T-helper 2 cell treated with Interferon-gamma antibody and Interleukin-4, amounts not matched to agents 100 ng/mL and 5 ng/mL, for 36 hours (primary cell): ENCODE data around the gene CSTF2T. TPM values are rescaled to one million over a fixed set of nuclear protein-coding genes. Genes with fewer than 3 reads are reported as not detected.

Experiments used
- intact Hi-C: fragments of 100-400 bp; cut with micrococcal nuclease; formaldehyde crosslinking; loops from one replicate; pipeline ENCODE4 v1.15.1; 2023
- total RNA-seq: library from RNA; stranded (reverse); gene quantifications from 2 replicates; pipeline ENCODE4 v1.2.3, GENCODE V29; 2022

Gene CSTF2T, protein sequence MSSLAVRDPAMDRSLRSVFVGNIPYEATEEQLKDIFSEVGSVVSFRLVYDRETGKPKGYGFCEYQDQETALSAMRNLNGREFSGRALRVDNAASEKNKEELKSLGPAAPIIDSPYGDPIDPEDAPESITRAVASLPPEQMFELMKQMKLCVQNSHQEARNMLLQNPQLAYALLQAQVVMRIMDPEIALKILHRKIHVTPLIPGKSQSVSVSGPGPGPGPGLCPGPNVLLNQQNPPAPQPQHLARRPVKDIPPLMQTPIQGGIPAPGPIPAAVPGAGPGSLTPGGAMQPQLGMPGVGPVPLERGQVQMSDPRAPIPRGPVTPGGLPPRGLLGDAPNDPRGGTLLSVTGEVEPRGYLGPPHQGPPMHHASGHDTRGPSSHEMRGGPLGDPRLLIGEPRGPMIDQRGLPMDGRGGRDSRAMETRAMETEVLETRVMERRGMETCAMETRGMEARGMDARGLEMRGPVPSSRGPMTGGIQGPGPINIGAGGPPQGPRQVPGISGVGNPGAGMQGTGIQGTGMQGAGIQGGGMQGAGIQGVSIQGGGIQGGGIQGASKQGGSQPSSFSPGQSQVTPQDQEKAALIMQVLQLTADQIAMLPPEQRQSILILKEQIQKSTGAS
- total RNA-seq, result 46.3 and 46.5 TPM in 2 replicates

- intact Hi-C loops, result loop anchor here (1.0 to 2.0 kb wide), 2 partner anchors 8 to 179 kb away; no protein-coding TSS in a partner anchor
Measured at GRCh38 chr10:51699475-51700227, at the start of gene CSTF2T. CSTF2T (minus strand) TSS chr10:51699595; CDS start chr10:51699549, 46 bp downstream.

DNA sequence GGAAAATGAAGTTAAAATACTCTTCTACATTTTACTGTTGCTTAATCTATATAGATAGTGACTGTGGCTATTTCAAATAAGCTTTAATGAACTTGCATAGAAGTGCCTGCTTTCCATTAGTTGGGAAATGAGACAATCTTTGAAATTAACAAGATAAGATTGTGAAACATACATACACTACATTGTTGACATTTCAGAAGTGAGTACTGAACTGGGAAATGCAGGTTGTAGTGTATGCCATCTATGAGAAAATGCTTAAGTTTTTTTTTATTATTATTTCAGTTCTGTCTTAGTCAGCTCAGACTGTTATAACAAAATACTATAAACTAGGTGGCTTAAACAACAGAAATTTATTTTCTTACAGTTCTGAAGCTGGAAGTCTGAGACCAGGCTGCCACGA lies 49.6 kb upstream of the CSTF2T start:
- intact Hi-C loops, result no loop called here

- intact Hi-C loops, result no loop called here
Measured at GRCh38 chr10:51747216-51747615, 47.8 kb upstream of the CSTF2T start.

GRCh38 chr10:51745397-51745796 lies 46.0 kb upstream of the CSTF2T start:
- intact Hi-C loops, result no loop called here

DNA sequence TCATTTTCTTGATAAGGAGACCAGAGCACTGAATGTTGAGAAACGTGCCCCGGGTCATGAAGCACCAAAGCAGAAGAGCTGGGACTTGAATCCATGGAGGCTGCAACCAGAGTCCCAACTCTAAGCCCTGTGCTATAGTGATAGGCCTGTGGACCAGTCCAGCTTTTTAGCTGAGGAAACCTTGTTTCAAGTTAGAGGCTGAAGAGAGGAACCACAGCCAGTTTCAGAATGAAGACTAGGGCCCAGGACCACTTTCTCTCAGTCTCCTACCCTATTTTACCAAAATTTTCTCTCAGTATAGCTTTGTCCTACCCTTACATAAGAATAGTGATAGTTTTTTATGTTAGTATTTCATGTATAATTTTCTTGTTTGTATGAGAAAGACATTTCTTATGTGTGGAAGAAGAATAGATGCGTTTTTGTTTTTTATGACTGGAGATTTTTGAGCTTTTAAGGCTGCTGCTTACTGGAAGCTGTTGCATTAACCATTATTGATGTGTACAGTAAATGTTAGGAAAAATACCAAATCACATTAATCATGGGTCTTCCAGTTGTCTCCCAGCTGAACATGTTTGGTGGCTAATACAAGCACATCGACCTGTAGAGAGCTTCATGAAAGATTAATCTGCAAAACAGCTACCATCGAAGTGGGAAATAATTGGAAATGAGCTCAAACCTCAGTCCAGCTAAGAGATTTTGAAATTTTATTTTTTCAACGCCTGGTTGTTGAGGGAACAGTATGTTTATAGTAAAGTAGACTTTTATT lies 45.0 kb upstream of the CSTF2T start:
- intact Hi-C loops, result no loop called here

GRCh38 chr10:51743146-51743545 lies 43.8 kb upstream of the CSTF2T start:
- intact Hi-C loops, result no loop called here

DNA sequence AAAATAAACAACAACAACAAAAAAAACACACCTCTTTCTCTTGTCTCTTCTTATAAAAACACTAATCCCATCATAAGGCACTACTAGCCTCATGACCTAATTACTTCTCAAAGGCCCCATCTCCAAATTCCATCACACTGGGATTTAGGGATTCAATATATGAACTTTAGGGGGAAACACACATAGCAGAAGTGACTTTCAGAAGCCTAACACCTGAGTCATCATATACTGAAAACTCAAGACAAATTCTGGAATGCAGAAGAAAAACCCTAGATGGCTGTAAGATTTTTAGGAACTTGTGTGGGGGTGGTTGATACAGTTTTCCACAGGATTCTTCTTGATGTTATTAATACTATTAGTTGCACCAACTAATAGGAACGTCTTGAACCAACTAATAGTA lies 33.7 kb upstream of the CSTF2T start:
- intact Hi-C loops, result no loop called here

DNA sequence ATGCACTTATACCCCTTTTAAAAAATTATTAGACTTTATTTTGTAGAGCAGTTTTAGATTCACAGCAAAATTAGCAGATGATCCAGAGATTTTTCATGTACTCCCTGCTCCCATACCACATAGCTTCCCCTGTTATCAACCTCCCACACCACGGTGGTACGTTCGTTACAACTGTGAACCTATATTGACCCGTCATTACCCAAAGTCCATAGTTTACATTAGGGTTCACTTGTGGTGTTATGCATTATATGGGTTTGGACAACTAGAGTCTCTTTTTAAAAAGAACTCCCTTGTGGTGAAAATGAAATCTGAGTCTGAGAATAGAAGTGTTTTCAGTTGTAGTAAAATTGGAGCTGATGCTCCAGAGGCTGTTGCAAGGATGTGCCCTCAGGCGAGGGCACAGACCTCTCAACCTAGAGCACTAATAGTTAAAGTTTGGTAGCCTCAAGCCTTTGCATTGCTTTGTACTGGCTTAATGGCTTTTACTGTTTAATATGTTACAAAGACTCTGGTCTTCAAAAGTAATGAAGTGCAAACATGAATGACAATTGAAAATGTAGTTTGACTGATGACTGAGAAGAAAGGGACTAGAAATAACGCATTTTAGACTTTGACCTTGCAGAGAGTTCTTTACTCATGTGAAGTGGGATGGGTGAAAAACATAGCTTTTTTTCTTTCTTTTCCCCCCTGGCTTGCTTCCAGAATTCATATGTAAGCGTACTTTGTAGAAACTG lies 30.6 kb upstream of the CSTF2T start:
- intact Hi-C loops, result no loop called here

- intact Hi-C loops, result no loop called here
Measured at GRCh38 chr10:51724038-51724437, 24.6 kb upstream of the CSTF2T start.

DNA sequence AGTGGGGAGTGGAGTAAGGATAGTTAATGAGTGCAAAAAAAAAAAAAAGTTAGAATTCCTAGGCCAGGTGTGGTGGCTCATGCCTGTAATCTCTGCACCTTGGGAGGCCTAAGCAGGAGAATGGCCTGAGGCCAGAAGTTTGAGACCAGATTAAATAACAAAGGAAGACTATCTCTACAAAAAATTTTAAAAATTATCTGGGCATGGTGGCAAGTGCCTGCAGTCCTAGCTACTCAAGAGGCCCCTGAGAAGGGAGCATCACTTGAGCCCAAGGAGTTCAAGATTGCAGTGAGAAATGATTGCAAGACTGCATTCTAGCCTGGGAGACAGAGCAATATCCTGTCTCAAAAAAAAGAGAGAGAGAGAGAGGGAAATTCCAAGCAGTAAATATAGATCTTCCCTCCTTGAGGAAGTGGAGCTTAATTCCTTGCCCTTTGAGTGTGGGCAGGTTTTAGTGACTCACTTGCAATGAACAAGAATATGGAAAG lies 19.5 kb upstream of the CSTF2T start:
- intact Hi-C loops, result no loop called here

DNA sequence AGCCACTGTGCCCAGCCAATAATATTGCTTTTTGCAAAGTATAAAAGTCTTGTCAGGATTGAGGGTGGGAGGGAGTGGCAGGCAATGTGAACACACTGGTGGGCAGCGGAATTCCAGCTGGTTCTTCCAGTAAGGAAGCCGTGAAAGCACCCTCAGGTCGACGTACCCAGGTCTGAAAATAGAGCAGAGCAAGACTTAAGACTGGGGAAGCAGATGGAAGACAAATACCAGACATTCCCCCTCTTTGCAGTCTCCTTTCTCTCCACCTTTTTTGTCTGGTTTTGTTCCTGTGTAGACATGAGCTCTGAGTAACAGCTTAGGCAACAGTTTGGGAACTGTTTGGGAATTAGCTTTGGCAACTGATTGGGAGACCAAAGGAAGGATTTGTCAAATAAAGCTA lies 17.6 kb upstream of the CSTF2T start:
- intact Hi-C loops, result no loop called here

DNA sequence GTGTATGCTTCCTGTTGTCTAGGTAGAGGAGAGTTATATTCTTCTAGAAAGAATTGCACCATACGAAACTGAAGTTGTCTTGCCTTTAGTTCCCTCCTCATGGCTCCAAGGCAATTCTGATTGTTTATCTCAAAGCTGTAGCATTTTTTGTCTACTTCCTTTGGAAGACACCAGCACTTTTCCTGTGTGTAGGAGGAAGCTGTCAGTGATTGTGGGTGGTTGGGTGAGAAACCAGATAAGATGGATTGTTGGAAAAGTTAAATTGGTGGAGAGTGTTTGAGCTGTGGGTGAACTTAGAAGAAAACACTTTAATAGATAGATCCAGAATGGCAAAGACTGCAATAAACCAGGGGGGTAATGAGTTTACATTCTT lies 12.1 kb upstream of the CSTF2T start:
- intact Hi-C loops, result no loop called here

DNA sequence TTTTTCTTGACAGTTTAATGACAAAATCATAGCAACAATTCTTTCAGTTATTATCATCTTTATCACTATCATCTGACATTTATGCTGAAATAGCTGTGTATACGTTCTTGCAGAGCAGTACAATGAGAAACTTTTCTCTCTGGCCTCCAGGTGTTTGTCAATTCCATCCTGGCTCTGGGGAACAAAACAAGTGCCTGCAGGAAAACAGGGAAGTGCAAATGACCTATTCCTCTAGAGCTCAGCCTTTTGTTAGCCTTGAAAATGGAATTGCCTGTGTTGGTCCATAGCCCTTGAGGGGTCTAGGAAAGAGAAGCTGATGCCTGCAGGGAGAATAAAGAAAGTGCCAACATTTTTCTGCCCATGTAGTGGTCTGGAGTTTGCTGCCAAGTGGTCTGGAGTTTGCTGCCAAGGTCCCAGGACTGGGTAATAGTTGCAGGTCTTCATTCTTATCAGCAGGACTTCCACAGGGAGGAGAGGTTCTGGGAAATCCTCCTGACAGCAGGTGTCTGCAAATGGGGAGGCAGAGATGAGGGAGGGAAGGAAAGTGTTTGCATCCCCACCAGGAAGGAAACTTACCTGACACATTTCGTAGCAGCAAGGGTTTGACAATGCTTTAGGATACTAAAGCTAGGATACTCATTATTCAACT lies 10.1 kb upstream of the CSTF2T start:
- intact Hi-C loops, result no loop called here

DNA sequence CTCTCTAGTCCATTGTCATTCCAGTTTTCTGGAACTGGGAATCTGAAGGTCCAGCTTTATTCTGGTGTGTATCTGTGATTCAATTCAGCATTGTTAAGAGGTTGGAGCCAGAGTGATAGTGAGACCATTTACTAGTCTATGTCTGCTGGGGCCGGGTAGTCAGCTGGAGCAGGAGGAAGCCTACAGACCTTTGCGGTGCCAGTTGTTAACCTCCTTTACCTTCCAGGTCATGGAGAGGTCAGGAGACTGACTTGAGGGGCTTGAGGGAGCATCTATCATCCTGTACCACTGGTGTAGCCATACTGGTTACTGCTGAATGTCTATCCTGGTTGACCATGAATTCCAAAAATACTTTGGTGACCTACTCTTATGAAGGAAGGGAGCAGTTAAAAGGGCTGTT lies 9.2 kb upstream of the CSTF2T start:
- intact Hi-C loops, result no loop called here

GRCh38 chr10:51707821-51708424 lies 8.5 kb upstream of the CSTF2T start:
- intact Hi-C loops, result loop anchor here (1.0 kb wide), 1 partner anchor 9 kb away; the partner anchor contains the start of gene CSTF2T

DNA sequence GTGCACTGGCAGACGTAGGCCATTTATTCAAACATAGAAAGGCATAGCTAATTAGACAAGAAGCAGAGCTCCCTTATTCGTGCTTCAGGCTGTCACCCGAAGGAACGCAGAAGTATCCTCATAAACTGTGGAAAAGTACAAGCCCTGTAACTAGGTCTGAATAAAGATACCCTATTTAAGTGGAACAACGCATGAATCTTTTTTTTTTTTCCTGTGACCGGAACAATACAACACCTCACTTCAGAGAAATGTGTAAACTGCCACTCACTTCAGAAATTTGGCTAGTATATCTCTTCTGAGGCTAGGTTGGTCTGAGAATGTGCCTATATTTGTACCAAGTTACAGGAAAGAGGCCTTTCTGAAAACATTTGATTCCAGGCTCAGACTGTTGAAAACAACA lies 8.0 kb upstream of the CSTF2T start:
- intact Hi-C loops, result loop anchor here (1.0 kb wide), 1 partner anchor 8 kb away; the partner anchor contains the start of gene CSTF2T

- intact Hi-C loops, result no loop called here
Measured at GRCh38 chr10:51706225-51706624, 6.8 kb upstream of the CSTF2T start.

- intact Hi-C loops, result no loop called here
Measured at GRCh38 chr10:51705774-51706173, 6.4 kb upstream of the CSTF2T start.

DNA sequence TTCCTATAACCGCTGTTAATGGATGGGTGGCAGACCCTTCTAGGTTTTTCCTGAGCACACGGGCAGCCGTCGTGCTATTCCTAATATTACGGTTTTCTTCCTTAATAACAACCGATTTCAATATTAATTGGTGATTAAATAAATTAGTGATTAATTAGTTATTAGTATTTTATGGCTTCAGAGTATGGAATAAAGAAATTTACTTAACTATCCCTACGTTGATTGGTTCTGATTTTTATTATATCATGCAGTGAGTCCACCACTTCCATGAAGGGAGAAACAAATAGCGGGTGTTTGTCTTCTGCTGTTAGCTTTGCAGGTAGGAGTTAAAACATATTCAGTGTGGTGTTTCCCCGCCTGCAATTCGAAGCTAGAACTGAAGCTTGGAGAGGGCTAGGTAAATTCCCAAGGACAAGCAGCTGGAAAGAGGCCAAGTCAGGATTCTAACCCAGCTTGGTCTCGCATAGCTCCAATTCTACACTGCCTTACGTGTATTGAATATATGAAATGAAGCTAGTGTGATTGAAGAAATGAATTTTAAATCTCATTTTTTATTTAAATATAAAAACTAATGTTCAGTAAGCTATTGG lies 928 bp upstream of the CSTF2T start:
- intact Hi-C loops, result no loop called here
